ENCODE data around the gene BSPH1.

BSPH1 gene

DNA sequence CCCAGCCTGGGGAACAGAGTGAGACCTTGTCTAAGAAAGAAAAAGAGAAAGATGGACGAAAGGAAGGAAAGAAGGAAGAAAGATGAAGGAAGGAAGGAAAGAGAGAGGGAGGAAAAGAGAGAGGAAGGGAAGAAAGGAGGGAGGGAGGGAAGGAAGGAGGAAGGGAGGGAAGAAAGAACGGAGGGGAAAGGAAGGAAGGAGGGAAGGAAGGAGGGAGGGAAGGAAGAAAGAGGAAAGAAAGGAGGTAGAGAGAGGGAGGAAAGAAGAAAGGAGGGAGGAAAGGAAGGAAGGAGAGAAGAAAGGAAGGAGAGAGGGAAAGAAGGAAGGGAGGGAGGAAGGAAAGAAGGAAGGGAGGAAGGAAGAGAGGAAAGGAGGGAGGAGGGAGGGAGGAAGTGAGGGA, 31.0 kb upstream of the BSPH1 start:
- in situ Hi-C loops (cut with HindIII; ENCODE audit: low sequenced_read_pairs): no loop called here
- TF ChIP-seq, protein P1, sequence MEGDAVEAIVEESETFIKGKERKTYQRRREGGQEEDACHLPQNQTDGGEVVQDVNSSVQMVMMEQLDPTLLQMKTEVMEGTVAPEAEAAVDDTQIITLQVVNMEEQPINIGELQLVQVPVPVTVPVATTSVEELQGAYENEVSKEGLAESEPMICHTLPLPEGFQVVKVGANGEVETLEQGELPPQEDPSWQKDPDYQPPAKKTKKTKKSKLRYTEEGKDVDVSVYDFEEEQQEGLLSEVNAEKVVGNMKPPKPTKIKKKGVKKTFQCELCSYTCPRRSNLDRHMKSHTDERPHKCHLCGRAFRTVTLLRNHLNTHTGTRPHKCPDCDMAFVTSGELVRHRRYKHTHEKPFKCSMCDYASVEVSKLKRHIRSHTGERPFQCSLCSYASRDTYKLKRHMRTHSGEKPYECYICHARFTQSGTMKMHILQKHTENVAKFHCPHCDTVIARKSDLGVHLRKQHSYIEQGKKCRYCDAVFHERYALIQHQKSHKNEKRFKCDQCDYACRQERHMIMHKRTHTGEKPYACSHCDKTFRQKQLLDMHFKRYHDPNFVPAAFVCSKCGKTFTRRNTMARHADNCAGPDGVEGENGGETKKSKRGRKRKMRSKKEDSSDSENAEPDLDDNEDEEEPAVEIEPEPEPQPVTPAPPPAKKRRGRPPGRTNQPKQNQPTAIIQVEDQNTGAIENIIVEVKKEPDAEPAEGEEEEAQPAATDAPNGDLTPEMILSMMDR (IDR thresholded peaks at IDR 0.05; ENCODE audit: low read depth, low read length): no peak
- DNase-seq (ENCODE audit: low read depth, low spot score): no peak
- H3K4me3 ChIP-seq (ENCODE audit: low read depth, low read length): no peak overlapping the region

DNA sequence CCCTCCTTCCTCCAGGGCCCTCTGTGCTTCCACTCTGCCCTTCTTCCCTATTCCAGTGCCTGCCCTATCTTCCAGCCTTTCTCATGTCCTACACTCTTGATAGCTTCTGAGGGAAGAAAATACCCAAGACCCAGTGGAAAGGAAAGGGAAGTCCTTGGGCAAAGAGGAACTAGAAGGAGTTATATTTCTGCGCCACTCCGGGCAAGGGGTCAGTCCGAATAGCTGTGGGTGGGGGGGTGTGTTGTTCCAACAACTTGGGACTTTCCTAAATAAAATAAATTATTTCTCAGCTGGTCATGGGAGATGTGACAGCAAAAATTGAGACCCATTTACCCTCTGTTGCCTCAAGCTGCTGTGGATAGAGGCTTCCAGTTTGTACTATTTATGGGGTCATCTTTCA, 28.7 kb upstream of the BSPH1 start:
- TF ChIP-seq, protein P1 (IDR thresholded peaks at IDR 0.05; ENCODE audit: low read depth, low read length): no peak
- DNase-seq (ENCODE audit: low read depth, low spot score): no peak

DNA sequence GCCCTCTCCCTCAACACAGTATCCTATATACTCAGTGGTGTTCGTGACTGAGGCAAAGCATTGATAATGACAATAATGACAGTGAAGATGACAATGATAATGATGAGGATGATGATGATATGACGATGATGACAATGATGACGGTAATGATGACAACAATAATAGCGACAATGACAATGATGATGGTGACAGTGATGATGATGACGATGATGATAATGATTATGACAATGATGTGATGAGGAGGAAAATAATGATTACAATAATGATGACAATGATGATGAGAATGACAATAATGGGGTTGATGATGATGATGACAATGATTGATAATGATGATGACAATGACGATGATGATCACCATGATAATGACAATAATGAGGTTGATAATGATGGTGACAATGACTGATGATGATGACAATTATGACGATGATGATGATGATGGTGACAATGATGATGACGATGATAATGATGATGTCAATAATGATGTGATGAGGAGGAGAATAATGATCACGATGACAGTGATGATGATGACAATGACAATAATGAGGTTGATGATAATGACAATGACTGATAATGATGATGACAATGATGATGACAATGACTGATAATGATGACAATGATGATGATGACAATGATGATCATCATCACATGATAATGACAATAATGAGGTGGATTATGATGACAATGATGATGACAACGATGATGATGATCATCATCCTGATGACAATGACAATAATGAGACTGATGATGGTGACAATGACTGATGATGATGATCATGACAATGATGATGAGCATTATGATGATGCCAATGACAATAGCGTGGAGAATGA, 19.2 kb upstream of the BSPH1 start:
- TF ChIP-seq, protein P1 (IDR thresholded peaks at IDR 0.05; ENCODE audit: low read depth, low read length): no peak
- H3K4me3 ChIP-seq (ENCODE audit: low read depth, low read length): no peak overlapping the region
- no peak for DNase-seq (ENCODE audit: low read depth, low spot score)
- in situ Hi-C loops (cut with HindIII; ENCODE audit: low sequenced_read_pairs): no loop called here

More for the DNA sequence above, 28.7 kb upstream of the BSPH1 start:
- in situ Hi-C loops (cut with HindIII; ENCODE audit: low sequenced_read_pairs): no loop called here
- H3K4me3 ChIP-seq (ENCODE audit: low read depth, low read length): no peak overlapping the region

DNA sequence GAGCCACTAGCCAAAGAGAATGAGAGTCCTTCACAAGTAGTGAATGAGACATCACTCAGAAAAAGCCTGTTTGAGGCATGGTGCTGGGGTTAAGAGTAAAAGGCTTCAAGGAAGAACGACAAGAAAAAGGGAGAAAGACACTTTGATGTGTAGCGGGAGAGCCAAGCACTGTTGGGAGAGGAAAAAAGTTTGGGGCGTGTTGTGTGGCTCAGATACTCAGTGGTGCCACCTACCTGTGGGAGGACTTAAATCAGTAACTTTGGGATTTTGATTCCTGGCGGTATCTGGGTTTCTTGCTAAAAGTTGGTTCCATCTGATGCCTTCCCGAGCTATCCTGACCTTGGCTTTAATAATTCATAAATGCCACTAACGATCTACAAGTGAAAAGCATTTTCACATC, 14.8 kb upstream of the BSPH1 start:
- TF ChIP-seq, protein P1 (IDR thresholded peaks at IDR 0.05; ENCODE audit: low read depth, low read length): peak; percentile 8
- no peak for DNase-seq (ENCODE audit: low read depth, low spot score)
- H3K4me3 ChIP-seq (ENCODE audit: low read depth, low read length): no peak overlapping the region
- in situ Hi-C loops (cut with HindIII; ENCODE audit: low sequenced_read_pairs): no loop called here

DNA sequence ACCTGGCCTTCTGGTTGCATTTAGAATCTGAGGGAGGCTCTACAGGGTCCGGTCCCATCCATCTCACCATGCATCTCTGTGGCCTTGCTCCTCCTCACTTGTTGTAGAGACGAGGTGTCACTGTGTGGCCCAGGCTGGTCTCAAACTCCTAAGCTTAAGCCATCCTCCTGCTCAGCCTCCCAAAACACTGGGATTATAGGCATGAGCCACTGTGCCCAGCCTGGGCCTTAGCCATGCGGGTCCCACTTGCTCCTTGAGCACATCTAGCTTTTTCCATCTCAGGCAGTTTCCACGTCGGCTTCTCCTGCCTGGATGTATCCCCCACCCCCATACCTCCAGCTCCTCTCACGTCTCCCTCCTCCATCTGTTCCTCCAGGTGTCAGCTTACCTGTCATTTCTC, 12.3 kb upstream of the BSPH1 start:
- in situ Hi-C loops (cut with HindIII; ENCODE audit: low sequenced_read_pairs): no loop called here
- DNase-seq (ENCODE audit: low read depth, low spot score): no peak

DNA sequence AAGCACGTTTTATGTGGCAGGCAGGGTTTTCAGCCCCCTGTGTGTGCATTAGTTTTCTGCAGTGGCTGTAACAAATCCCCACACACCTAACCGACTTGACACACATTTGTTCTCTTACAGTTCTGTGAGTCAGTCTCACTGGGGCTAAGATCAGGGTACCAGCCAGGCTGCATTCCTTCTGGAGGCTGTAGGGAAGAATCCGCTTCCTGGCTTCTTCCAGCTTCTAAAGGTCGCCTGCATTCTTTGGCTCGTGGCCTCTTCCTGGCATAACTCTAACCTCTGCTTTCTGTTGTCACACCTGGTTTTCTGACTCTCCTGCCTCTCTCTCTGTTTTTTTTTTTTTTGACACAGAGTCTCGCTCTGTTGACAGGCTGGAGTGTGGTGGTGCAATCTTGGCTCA, 8.9 kb upstream of the BSPH1 start:
- no peak for DNase-seq (ENCODE audit: low read depth, low spot score)
- TF ChIP-seq, protein P1 (IDR thresholded peaks at IDR 0.05; ENCODE audit: low read depth, low read length): no peak
- in situ Hi-C loops (cut with HindIII; ENCODE audit: low sequenced_read_pairs): no loop called here
- no peak overlapping the region for H3K4me3 ChIP-seq (ENCODE audit: low read depth, low read length)

More for the DNA sequence above, 12.3 kb upstream of the BSPH1 start:
- H3K4me3 ChIP-seq (ENCODE audit: low read depth, low read length): no peak overlapping the region
- TF ChIP-seq, protein P1 (IDR thresholded peaks at IDR 0.05; ENCODE audit: low read depth, low read length): no peak

All from astrocyte of the spinal cord (primary cell).